Measurements from ENCODE around the gene ANXA6.
A peak's percentile ranks its signal among the peaks of the same experiment; 100 is the strongest.
"Not testable (repeated sequence)": the region's sequence is repeated elsewhere in the genome, so short reads cannot be mapped to it uniquely, and the experiment has no call there.

The ANXA6 gene

GRCh38 chr5:151157426-151158286 is at the start of gene ANXA6:
ANXA6 (minus strand) TSS chr5:151157779; CDS start chr5:151147901, 9,878 bp downstream.
- peak; percentile 37 for DNase-seq

GRCh38 chr5:151205411-151205810 is 47.8 kb upstream of the ANXA6 start:
- no peak for DNase-seq

DNA sequence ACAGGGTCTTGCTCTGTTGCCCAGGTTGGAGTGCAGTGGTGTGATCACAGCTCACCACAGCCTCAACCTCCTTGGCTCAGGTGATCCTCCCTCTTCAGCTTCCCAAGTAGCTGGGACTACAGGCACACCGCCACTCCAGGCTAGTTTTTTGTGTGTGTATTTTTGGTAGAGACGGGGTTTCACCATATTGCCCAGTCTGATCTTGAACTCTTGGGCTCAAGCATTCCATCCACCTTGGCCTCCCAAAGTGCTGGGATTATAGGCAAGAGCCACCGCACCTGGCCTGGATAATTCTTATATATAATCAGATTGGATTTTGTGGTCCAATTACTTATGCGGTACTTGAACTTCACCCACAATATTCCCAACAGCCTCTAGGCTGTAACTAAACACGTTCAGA is 46.5 kb upstream of the ANXA6 start:
- DNase-seq, result no peak

DNA sequence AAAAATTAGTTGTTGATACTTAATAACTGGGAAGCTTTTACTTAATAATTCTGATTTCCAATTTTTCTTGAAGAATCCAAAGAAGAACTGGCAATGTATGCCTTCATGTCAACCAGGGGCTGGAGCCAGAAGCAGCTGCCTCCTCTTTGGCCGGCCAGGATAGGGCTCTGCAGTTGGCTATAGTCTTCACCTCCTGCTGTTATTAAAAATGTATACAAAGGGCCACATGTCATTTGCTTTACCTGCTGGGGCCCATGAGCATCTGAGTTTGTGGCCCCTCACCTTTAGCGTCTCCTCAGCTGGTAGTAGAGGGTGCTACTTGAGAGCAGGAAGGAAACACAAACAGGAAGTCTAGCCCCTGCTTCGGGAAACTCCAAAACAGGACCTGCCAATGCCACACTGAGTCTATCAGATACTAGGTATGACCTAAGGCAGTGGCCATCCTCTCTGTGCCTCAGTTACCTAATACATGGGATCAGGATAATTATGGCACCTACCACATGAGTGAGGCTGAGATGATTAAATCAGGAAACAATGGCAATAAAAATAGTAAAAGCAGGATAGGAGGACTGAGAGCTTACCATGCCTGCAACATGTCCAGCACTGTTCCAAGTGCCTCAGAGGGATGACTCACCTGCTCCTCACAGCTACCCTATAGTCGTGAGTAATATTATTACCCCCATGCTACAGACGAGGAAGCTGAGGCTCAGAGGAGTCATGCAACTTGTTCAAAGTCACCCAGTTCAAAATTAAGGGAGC is 45.0 kb upstream of the ANXA6 start:
- DNase-seq, result no peak

DNA sequence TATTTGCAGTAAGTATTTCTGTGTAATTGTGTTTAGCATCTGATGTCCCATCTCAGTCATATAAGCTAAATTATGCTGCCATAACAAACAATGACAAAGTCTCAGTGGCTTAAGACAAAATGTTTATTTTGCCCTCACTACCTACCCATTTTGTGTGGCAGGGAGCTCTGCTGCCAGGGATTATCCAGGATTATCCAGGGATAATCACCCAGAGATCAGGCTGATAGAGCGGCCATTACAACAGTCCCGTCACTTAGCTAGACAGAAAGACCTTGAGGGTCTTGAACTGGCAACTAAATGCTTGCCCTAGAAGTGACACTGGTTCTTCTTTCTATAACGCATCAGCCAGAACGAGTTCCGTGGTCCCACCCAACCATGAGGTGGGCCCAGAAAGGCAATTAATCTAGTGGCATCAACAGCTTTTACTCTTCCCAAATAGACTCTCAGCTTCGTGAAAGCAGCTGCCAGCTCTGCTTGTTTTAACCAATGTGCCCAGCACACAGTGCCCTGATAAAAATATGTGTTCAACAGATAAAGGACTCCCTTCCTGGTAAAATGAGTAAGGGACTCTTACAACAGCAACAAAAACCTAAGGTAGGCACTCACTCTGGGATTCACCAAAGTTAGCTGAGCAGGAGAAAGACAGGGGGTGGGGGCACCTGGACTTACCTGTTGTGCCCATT is 43.5 kb upstream of the ANXA6 start:
- no peak for DNase-seq

- DNase-seq, result no peak
Measured at GRCh38 chr5:151199581-151200185, 42.1 kb upstream of the ANXA6 start.

GRCh38 chr5:151198861-151199260 is 41.3 kb upstream of the ANXA6 start:
- DNase-seq, result no peak

GRCh38 chr5:151197291-151197600 is 39.7 kb upstream of the ANXA6 start:
- DNase-seq, result not testable (repeated sequence)

GRCh38 chr5:151196556-151197290 is 39.1 kb upstream of the ANXA6 start:
- no peak for DNase-seq

GRCh38 chr5:151195622-151196021 is 38.0 kb upstream of the ANXA6 start:
- no peak for DNase-seq

GRCh38 chr5:151192626-151193025 is 35.0 kb upstream of the ANXA6 start:
- no peak for DNase-seq

GRCh38 chr5:151191661-151192060 is 34.1 kb upstream of the ANXA6 start:
- no peak for DNase-seq

DNA sequence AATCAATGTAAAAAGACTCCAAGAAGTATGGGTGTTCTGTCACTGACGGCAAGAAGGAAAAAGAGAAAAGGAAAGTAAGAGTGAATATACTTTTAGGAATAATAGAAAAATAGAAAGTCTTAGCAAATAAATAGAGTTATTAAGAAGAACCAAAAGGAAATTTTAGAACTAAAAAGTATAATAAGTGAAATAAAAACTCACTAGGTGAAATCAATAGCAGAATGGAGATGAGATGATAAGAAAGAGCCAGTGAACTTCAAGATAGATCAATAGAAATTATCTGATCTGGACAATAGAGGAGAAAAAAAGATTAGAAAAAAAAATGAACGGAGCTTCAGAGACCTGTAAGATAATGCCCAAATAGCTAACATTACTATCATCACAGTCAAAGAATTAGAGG is 31.6 kb upstream of the ANXA6 start:
- no peak for DNase-seq

DNA sequence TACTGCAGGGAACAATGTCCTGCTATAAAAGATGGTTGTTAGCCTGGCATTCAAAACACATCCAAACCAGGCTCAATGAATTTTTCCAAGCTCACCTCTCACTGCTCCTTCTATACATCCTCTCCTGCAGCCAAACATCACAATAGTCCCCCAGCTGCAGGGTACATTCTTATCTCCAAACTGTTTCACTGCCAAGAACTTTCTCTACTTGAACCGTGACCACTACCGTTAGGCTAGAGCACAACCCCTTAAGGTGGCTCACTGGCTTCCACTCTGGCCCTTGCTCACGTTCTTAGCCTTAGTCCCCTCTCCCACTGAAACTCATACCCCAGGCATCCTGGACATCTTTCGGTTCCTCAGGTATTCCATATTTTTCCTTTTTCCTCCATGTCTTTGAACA is 29.0 kb upstream of the ANXA6 start:
- DNase-seq, result no peak

DNA sequence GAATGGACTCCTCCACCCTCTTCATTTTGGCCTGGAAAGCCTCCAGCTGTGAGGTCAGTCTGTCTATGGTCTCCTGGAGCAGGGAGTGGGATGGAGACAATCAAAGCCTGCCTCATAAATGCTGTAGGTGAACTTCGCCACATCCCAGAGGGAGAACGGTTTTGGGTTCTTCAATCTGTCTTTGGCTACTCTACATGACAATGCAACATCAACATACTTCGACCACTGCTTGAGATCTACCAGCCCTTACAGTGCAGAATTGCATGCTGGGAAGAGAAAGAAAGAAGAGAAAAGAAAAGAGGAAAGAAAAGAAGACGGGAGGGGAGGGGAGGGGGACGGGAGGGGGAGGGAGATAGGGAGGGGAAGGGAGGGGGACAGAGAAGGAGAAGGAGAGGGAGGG is 28.5 kb upstream of the ANXA6 start:
- DNase-seq, result no peak

GRCh38 chr5:151184316-151185042 is 26.9 kb upstream of the ANXA6 start:
- no peak for DNase-seq

DNA sequence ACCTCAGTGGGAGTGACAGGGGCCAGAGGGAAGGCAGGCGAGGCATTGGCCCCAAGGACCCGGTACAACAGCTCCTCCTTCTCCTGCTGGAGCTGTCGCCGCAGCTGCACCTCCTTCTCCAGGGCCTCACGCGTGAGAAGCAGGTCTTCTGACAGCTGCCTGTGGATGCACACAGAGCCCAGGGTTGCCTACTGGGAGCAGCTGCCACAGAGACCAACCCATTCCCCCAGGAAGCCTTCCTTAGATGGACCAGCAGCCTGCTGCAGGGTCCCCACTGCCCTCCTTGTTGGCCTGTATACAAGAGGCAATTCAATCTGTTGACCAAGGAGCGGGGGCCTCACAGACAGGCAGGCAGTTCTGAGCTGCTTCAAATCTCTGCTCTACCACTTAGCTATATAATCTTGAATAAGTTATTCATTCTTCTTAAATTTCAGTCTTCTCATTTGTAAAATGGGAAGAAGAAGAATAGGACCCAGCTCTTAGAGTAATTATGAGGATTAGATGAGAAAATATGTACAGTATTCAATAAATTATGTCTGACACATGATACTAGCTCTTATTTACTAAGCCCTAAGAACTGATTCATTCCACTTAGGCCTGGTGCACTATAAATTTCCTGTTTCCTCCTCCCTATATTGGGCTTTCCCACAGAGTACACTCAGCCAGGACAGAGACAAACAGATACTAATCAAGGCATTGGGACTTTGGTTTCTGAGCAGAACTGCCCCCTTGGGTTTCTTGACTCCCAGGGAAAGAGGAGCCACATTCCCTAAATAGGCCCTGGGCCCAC is 26.1 kb upstream of the ANXA6 start:
- DNase-seq, result no peak

DNA sequence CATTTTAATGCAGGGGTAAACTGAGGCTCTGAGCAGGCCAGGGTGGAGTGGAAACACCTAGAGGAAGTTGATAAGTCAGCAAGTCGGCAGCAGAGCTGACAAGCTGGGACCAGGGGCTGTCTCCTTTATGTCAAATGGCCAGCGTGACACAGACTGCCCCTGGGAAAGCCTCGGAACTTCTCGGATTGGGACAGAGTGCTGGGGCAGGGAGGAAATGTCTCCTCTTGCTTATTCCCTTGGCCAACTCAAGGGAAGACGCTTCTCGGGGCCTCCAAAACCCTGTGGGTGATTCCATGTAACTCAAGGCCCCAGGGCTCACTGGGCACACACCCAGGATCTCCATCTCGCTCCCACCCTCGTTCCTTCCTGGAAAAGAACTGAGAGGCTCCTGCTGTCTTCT is 25.4 kb upstream of the ANXA6 start:
- DNase-seq, result no peak

DNA sequence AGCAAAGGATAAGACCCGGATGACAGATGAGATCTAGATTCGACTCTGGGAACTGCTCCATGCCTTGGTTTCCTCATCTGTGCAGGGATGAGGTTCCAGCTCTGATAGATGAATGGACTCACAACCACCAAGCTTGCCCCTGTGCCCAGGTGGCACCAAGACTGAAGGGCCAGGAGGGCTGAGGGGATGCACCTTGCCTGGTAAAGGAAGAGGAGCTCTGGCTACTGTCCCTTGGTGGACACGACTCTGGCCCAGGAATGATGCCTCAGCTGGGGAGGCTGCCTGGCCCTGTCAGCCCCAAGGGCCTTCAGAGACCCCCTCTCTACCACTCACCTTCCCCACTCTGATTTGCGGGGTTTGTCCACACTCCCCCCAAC is 24.9 kb upstream of the ANXA6 start:
- no peak for DNase-seq

GRCh38 chr5:151181818-151182523 is 24.4 kb upstream of the ANXA6 start:
- no peak for DNase-seq

- DNase-seq, result no peak
Measured at GRCh38 chr5:151180291-151180690, 22.7 kb upstream of the ANXA6 start.

All from NCI-H2227 treated with DMSO at 0.1 percent for 48 hours (cell line).